ENCODE results near the gene AIM2. TPM values are rescaled to one million over a fixed set of nuclear protein-coding genes. Genes with fewer than 3 reads are reported as not detected.

AIM2 gene
- total RNA-seq, 1 experiment from 2014 or later, result not detected

GRCh38 chr1:159071970-159072582 lies 4.5 kb downstream of the AIM2 start:
- H3K27ac ChIP-seq, result no peak overlapping the region
- H3K9me2 ChIP-seq (ENCODE audit: insufficient read depth), result no peaks in the 10 kb centered on the region
- H3K79me2 ChIP-seq (ENCODE audit: low read depth), result no peaks in the 10 kb centered on the region
- H3K36me3 ChIP-seq (ENCODE audit: low read depth), result no peaks in the 10 kb centered on the region
- H3F3A ChIP-seq (ENCODE audit: insufficient read depth, low read depth), result no peaks in the 10 kb centered on the region
- H3K4me1 ChIP-seq (replicated peaks; ENCODE audit: insufficient read depth), result no peaks in the 10 kb centered on the region
- H3K9me3 ChIP-seq (ENCODE audit: insufficient read depth, low read depth), result no peaks in the 10 kb centered on the region
- no peak for DNase-seq
- ChIA-PET POLR2A (ENCODE audit: unreplicated experiment) (no interaction called here), CTCF (no interaction called here)
- no peaks in the 10 kb centered on the region for H3K27me3 ChIP-seq (ENCODE audit: insufficient read depth, low read depth)
- H4K20me1 ChIP-seq (ENCODE audit: insufficient read depth), result no peaks in the 10 kb centered on the region
- no peak overlapping the region for H3K4me3 ChIP-seq
- H2AFZ ChIP-seq, result no peak overlapping the region
- intact Hi-C loops (cut with micrococcal nuclease; ENCODE audit: unreplicated experiment), result loop anchor here (2.0 to 10.0 kb wide), 2 partner anchors 867 to 1107 kb away; no protein-coding TSS in a partner anchor
- TF ChIP-seq EZH2 (IDR thresholded peaks at IDR 0.05; ENCODE audit: low read depth) (no peak), CTCF (conservative IDR thresholded peaks at IDR 0.05) (peak; percentile 77)
- H3K4me2 ChIP-seq, result no peak overlapping the region
- BruUV-seq (replicated peaks), result no TSS peak

- Histone ChIP-seq H2AFZ (no peak overlapping the region), H3K27ac (no peak overlapping the region), H3K79me2 (ENCODE audit: low read depth) (no peaks in the 10 kb centered on the region), H3K9me3 (ENCODE audit: insufficient read depth, low read depth) (no peaks in the 10 kb centered on the region), H3K4me1 (replicated peaks; ENCODE audit: insufficient read depth) (no peaks in the 10 kb centered on the region), H3K4me2 (no peak overlapping the region), H3K27me3 (ENCODE audit: insufficient read depth, low read depth) (peaks cover 6% of the 10 kb centered on the region; the same call in 1 of the 2 replicates), H3K36me3 (ENCODE audit: low read depth) (no peaks in the 10 kb centered on the region), H3F3A (ENCODE audit: insufficient read depth, low read depth) (no peaks in the 10 kb centered on the region), H4K20me1 (ENCODE audit: insufficient read depth) (no peaks in the 10 kb centered on the region), H3K4me3 (no peak overlapping the region), H3K9me2 (ENCODE audit: insufficient read depth) (no peaks in the 10 kb centered on the region)
- TF ChIP-seq EZH2 (IDR thresholded peaks at IDR 0.05; ENCODE audit: low read depth) (no peak), CTCF (conservative IDR thresholded peaks at IDR 0.05) (no peak)
- CTCF ChIA-PET, result no interaction called here
- POLR2A ChIA-PET (ENCODE audit: unreplicated experiment), result no interaction called here
- DNase-seq, result no peak
- no TSS peak for BruUV-seq (replicated peaks)
- intact Hi-C loops (cut with micrococcal nuclease; ENCODE audit: unreplicated experiment), result no loop called here
These were observed 7.7 kb downstream of the AIM2 start for GRCh38 chr1:159068886-159069285.

GRCh38 chr1:159067699-159068621 lies 8.6 kb downstream of the AIM2 start:
- Histone ChIP-seq H3K9me3 (ENCODE audit: insufficient read depth, low read depth) (no peaks in the 10 kb centered on the region), H3K4me1 (replicated peaks; ENCODE audit: insufficient read depth) (no peaks in the 10 kb centered on the region), H3K4me3 (no peak overlapping the region), H3K9me2 (ENCODE audit: insufficient read depth) (no peaks in the 10 kb centered on the region), H3K79me2 (ENCODE audit: low read depth) (no peaks in the 10 kb centered on the region), H3K27ac (no peak overlapping the region), H2AFZ (no peak overlapping the region), H3F3A (ENCODE audit: insufficient read depth, low read depth) (no peaks in the 10 kb centered on the region), H3K36me3 (ENCODE audit: low read depth) (no peaks in the 10 kb centered on the region), H3K4me2 (no peak overlapping the region), H4K20me1 (ENCODE audit: insufficient read depth) (no peaks in the 10 kb centered on the region), H3K27me3 (ENCODE audit: insufficient read depth, low read depth) (peaks cover 12% of the 10 kb centered on the region; the same call in 1 of the 2 replicates)
- BruUV-seq (replicated peaks), result no TSS peak
- intact Hi-C loops (cut with micrococcal nuclease; ENCODE audit: unreplicated experiment), result no loop called here
- ChIA-PET CTCF (no interaction called here), POLR2A (ENCODE audit: unreplicated experiment) (no interaction called here)
- TF ChIP-seq CTCF (conservative IDR thresholded peaks at IDR 0.05), result no peak
- TF ChIP-seq EZH2 (IDR thresholded peaks at IDR 0.05; ENCODE audit: low read depth), result no peak
- DNase-seq, result no peak

All from PC-9 (cell line).